ENCODE data around the gene TRIM2.

GRCh38 chr4:153372967-153373562 is 168.8 kb downstream of the TRIM2 start:
- TF ChIP-seq POLR2A (IDR thresholded peaks at IDR 0.05) (no peak), CTCF (IDR thresholded peaks at IDR 0.05) (no peak), POLR2AphosphoS5 (IDR thresholded peaks at IDR 0.05) (no peak)

All from transverse colon (tissue), 4 donors.